Measurements from ENCODE around the gene CFAP65.

Gene CFAP65

DNA sequence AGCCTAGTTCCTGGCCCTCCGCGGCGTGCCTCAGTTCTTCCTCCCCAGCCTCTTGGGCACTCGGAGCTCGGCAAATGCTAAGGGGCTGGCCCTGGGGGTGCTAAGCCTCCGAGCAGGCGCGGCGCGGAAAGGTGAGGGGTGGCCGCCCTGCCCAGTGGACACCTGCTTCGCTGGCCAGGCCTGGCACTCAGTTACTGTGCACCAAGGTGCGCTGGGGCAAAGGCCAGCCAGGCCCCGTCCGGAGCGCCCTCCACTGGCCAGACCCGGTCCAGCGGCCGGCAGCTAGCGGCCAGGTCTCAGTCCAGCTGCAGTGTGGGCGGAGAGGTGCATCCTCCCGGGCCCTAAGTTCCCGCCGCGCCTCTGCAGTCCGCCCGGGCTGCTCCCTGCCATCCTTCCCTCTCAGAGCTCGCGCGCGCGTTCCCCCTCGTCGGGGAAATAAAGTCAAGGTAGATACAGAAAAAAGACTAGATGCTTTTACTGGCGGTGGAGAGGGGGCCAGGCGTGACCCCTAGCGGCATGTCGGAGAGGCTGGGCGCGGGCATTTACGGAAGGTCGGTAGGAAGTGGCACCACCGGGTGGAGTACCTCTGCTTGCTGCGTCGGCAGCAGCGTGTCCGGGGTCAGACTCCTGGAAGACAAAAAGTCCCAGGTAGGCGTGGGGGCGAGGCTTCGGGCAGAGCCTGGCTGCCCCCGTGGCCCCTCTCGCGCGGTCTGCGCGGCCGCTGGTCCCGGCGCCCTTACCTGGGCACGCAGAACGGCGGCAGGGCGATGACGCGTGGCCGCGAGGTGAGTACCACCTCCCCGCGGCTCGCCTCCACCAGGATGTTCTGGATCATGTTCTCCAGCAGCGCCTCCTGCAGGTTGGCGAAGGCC, 38.7 kb downstream of the CFAP65 start:
- ChIA-PET CTCF (interaction anchor here (0.6 to 5.2 kb wide), 15 partner anchors 10 to 151 kb away, joined by 3 to 16 read pairs (median 3); no protein-coding TSS in a partner anchor), POLR2A (no interaction called here)
- Histone ChIP-seq H3K27ac (ENCODE audit: insufficient read depth in 1 of 2, low read depth in 1 of 2, low read length in 2 of 2, poor library complexity in 1 of 2, severe bottlenecking in 2 of 2) (no peak overlapping the region), H3K9me3 (ENCODE audit: control extremely low read depth in 1 of 5, control insufficient read depth in 4 of 5, insufficient read depth in 2 of 5, low read depth in 1 of 5, low read length in 4 of 5) (no peaks in the 10 kb centered on the region), H3K4me3 (ENCODE audit: control insufficient read depth in 1 of 7, extremely low read depth in 1 of 7, insufficient read depth in 4 of 7, low read depth in 2 of 7, low read length in 6 of 7) (peak overlapping the region in 2 of 7 experiments; percentile 60 to 66), H3K27me3 (replicated peaks in 2 of 5; ENCODE audit: control insufficient read depth in 4 of 5, insufficient read depth in 5 of 5, low read length in 4 of 5) (peaks cover 0 to 98% (median 48%) of the 10 kb centered on the region in 5 experiments), H3K4me1 (ENCODE audit: control extremely low read depth in 1 of 4, control insufficient read depth in 4 of 4, insufficient read depth in 4 of 4, low read length in 3 of 4) (peaks cover 0 to 23% (median 14%) of the 10 kb centered on the region in 4 experiments), H3K36me3 (ENCODE audit: control insufficient read depth in 4 of 4, insufficient read depth in 4 of 4, low read length in 3 of 4) (no peaks in the 10 kb centered on the region)
- DNase-seq = peak; percentile 53 to 75 (median 74)
- WGBS (ENCODE audit: insufficient coverage) = 4% methylated on average over 65 of the region's 72 CpGs

DNA sequence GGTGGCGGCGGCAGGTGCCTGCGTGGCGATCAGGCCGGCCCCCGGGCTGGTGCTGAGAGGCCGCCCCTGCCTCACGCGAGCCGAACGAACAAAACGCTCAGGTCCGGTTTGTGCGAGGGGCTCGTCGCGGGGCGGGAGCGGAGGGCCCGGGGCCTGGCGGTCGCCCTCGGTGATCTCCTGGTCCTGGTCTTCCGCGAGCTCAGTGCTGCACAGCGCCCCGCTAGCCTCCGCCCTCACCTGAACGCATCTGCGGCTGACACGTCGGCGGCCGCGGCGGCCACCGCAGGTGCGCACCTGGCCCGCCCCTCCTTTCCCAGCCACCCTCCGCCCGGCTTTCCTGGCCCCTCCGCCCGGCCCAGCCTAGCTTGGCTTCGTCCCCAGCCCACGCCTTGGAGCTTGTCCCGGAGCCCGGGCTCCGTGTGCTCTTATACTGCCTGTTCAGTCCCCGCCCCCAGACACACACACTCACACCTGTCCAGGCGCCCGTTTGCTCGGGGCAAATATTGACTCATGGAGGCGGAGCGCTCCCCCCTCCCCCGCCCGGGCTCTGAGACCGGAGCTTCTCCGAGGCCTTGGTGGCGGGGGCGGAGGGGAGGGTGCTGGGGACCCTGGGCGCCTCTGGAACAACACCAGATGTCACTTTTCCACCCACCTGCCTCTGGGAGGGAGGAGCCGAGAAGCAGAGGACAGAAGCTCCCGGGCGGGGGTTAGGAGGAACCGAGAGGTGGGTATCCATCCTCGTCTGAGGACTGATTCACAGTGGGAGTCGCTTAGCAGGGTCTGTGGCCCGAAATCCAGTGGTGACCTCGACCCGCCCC, 39.5 kb downstream of the CFAP65 start:
- ChIA-PET POLR2A (no interaction called here), CTCF (interaction anchor here (0.7 to 5.2 kb wide), 14 partner anchors 9 to 152 kb away, joined by 3 to 16 read pairs (median 4); no protein-coding TSS in a partner anchor)
- Histone ChIP-seq H3K27ac (ENCODE audit: insufficient read depth in 1 of 2, low read depth in 1 of 2, low read length in 2 of 2, poor library complexity in 1 of 2, severe bottlenecking in 2 of 2) (no peak overlapping the region), H3K27me3 (replicated peaks in 2 of 5; ENCODE audit: control insufficient read depth in 4 of 5, insufficient read depth in 5 of 5, low read length in 4 of 5) (peaks cover 0 to 98% (median 48%) of the 10 kb centered on the region in 5 experiments), H3K4me1 (ENCODE audit: control extremely low read depth in 1 of 4, control insufficient read depth in 4 of 4, insufficient read depth in 4 of 4, low read length in 3 of 4) (peaks cover 0 to 23% (median 14%) of the 10 kb centered on the region in 4 experiments), H3K36me3 (ENCODE audit: control insufficient read depth in 4 of 4, insufficient read depth in 4 of 4, low read length in 3 of 4) (no peaks in the 10 kb centered on the region), H3K9me3 (ENCODE audit: control extremely low read depth in 1 of 5, control insufficient read depth in 4 of 5, insufficient read depth in 2 of 5, low read depth in 1 of 5, low read length in 4 of 5) (no peaks in the 10 kb centered on the region), H3K4me3 (ENCODE audit: control insufficient read depth in 1 of 7, extremely low read depth in 1 of 7, insufficient read depth in 4 of 7, low read depth in 2 of 7, low read length in 6 of 7) (peak overlapping the region in 2 of 7 experiments; percentile 11 to 60)
- no peak for DNase-seq
- WGBS (ENCODE audit: insufficient coverage) = 2% methylated on average over 45 of the region's 70 CpGs

DNA sequence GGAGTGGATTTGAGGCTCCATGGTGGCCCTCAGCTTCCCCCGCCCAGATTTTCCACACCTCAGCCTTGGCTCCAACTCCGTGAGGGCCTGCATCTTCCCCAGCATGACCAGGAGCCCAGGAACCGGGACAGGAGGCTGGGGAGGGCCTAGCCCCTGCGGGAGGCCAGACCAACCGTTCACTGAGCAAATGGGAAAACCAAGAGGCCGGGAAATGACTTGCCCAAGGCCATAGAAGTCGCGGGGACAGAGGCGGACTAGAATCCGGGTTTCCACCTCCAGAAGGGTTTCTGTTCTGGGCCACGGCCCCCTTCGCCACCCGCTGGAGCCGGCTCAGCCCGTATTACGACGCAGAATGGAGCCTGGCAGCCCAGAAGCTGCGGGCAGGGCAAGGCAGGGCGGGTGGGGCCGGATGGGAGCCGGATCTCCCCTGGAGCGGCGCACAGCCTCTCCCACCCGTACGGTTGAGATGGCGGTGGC, 40.2 kb downstream of the CFAP65 start:
- WGBS (ENCODE audit: insufficient coverage) = 3% methylated on average over 24 of the region's 26 CpGs
- Histone ChIP-seq H3K9me3 (ENCODE audit: control extremely low read depth in 1 of 5, control insufficient read depth in 4 of 5, insufficient read depth in 2 of 5, low read depth in 1 of 5, low read length in 4 of 5) (no peaks in the 10 kb centered on the region), H3K4me1 (ENCODE audit: control extremely low read depth in 1 of 4, control insufficient read depth in 4 of 4, insufficient read depth in 4 of 4, low read length in 3 of 4) (peaks cover 0 to 27% (median 15%) of the 10 kb centered on the region in 4 experiments), H3K4me3 (ENCODE audit: control insufficient read depth in 1 of 7, extremely low read depth in 1 of 7, insufficient read depth in 4 of 7, low read depth in 2 of 7, low read length in 6 of 7) (peak overlapping the region in 1 of 7 experiments; percentile 28), H3K27me3 (replicated peaks in 2 of 5; ENCODE audit: control insufficient read depth in 4 of 5, insufficient read depth in 5 of 5, low read length in 4 of 5) (peaks cover 0 to 99% (median 50%) of the 10 kb centered on the region in 5 experiments), H3K27ac (ENCODE audit: insufficient read depth in 1 of 2, low read depth in 1 of 2, low read length in 2 of 2, poor library complexity in 1 of 2, severe bottlenecking in 2 of 2) (no peak overlapping the region), H3K36me3 (ENCODE audit: control insufficient read depth in 4 of 4, insufficient read depth in 4 of 4, low read length in 3 of 4) (no peaks in the 10 kb centered on the region)
- no peak for DNase-seq
- CTCF ChIA-PET = interaction anchor here (0.7 to 5.2 kb wide), 10 partner anchors 9 to 125 kb away, joined by 3 to 16 read pairs (median 3); no protein-coding TSS in a partner anchor
- POLR2A ChIA-PET = no interaction called here

DNA sequence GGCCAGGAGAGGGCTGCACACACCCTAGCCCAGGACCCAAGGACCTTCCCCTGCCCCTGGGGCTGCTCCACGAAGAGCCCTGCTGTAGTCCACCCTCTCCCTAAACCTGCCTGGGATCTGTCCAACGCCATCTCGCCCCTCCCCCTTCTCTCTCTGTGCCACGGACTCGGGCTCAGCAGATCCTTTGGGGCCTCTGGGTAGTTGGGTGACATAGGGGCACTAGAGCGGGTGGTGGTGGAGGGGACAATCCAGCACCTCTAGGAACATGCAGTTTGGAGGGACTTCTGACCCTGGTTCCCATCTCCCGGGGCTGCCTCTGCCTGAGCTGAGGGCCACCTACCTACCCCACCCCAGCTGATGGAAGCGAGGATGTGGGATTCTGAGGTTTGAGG, 40.8 kb downstream of the CFAP65 start:
- ChIA-PET CTCF (interaction anchor here (1.5 to 5.2 kb wide), 3 partner anchors 12 to 30 kb away, joined by 3 to 16 read pairs (median 8); no protein-coding TSS in a partner anchor), POLR2A (no interaction called here)
- H3K9me3 ChIP-seq (ENCODE audit: control extremely low read depth in 1 of 5, control insufficient read depth in 4 of 5, insufficient read depth in 2 of 5, low read depth in 1 of 5, low read length in 4 of 5) = no peaks in the 10 kb centered on the region
- peaks cover 0 to 98% (median 49%) of the 10 kb centered on the region in 5 experiments for H3K27me3 ChIP-seq (replicated peaks in 2 of 5; ENCODE audit: control insufficient read depth in 4 of 5, insufficient read depth in 5 of 5, low read length in 4 of 5)
- no peak overlapping the region for H3K4me3 ChIP-seq (ENCODE audit: control insufficient read depth in 1 of 7, extremely low read depth in 1 of 7, insufficient read depth in 4 of 7, low read depth in 2 of 7, low read length in 6 of 7)
- no peak for DNase-seq
- no peak overlapping the region for H3K27ac ChIP-seq (ENCODE audit: insufficient read depth in 1 of 2, low read depth in 1 of 2, low read length in 2 of 2, poor library complexity in 1 of 2, severe bottlenecking in 2 of 2)
- H3K4me1 ChIP-seq (ENCODE audit: control extremely low read depth in 1 of 4, control insufficient read depth in 4 of 4, insufficient read depth in 4 of 4, low read length in 3 of 4) = peaks cover 0 to 30% (median 17%) of the 10 kb centered on the region in 4 experiments
- 27% methylated on average over 3 of the region's 8 CpGs for WGBS (ENCODE audit: insufficient coverage)
- no peaks in the 10 kb centered on the region for H3K36me3 ChIP-seq (ENCODE audit: control insufficient read depth in 4 of 4, insufficient read depth in 4 of 4, low read length in 3 of 4)

DNA sequence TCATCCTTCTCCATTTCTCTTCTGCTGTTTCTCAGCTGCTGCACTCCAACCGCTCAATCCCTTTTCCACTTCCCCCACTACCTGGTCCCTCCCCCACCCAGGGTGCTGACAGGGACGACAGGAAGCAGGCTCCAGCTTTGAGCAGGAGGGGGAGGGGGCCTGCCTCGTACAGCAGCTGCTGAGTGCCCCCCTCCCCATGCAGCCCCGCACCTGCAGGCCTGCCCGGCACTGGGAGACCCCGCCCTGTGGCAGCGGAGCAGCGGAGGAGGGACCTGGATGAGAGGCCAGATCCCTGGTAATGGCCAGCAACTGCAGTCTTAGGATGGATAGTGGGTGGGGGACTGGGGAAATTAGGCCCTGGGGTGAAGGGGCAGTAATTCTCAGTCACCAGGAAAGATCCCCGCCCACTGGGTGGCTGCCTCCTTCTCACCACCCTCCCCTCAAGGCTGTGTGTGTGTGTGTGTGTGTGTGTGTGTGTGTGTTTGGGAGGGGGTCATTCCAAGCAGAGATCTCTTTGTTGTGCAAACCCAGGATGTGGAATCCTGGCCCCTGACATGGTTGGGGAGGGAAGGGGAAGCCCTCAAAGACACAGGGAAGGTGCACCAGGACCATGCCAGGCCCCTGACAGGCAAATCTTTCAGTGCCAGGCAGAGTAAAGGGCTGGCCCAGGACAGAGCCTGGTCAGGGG, 41.3 kb downstream of the CFAP65 start:
- WGBS (ENCODE audit: insufficient coverage) = 21% methylated on average over 4 of the region's 9 CpGs
- Histone ChIP-seq H3K36me3 (ENCODE audit: control insufficient read depth in 4 of 4, insufficient read depth in 4 of 4, low read length in 3 of 4) (no peaks in the 10 kb centered on the region), H3K27ac (ENCODE audit: insufficient read depth in 1 of 2, low read depth in 1 of 2, low read length in 2 of 2, poor library complexity in 1 of 2, severe bottlenecking in 2 of 2) (no peak overlapping the region), H3K4me1 (ENCODE audit: control extremely low read depth in 1 of 4, control insufficient read depth in 4 of 4, insufficient read depth in 4 of 4, low read length in 3 of 4) (peaks cover 0 to 30% (median 17%) of the 10 kb centered on the region in 4 experiments), H3K4me3 (ENCODE audit: control insufficient read depth in 1 of 7, extremely low read depth in 1 of 7, insufficient read depth in 4 of 7, low read depth in 2 of 7, low read length in 6 of 7) (no peak overlapping the region), H3K9me3 (ENCODE audit: control extremely low read depth in 1 of 5, control insufficient read depth in 4 of 5, insufficient read depth in 2 of 5, low read depth in 1 of 5, low read length in 4 of 5) (no peaks in the 10 kb centered on the region), H3K27me3 (replicated peaks in 2 of 5; ENCODE audit: control insufficient read depth in 4 of 5, insufficient read depth in 5 of 5, low read length in 4 of 5) (peaks cover 5 to 98% (median 54%) of the 10 kb centered on the region in 5 experiments)
- DNase-seq = no peak
- POLR2A ChIA-PET = no interaction called here
- CTCF ChIA-PET = interaction anchor here (1.4 to 1.5 kb wide), 2 partner anchors 12 to 20 kb away, joined by 3 to 5 read pairs; no protein-coding TSS in a partner anchor

DNA sequence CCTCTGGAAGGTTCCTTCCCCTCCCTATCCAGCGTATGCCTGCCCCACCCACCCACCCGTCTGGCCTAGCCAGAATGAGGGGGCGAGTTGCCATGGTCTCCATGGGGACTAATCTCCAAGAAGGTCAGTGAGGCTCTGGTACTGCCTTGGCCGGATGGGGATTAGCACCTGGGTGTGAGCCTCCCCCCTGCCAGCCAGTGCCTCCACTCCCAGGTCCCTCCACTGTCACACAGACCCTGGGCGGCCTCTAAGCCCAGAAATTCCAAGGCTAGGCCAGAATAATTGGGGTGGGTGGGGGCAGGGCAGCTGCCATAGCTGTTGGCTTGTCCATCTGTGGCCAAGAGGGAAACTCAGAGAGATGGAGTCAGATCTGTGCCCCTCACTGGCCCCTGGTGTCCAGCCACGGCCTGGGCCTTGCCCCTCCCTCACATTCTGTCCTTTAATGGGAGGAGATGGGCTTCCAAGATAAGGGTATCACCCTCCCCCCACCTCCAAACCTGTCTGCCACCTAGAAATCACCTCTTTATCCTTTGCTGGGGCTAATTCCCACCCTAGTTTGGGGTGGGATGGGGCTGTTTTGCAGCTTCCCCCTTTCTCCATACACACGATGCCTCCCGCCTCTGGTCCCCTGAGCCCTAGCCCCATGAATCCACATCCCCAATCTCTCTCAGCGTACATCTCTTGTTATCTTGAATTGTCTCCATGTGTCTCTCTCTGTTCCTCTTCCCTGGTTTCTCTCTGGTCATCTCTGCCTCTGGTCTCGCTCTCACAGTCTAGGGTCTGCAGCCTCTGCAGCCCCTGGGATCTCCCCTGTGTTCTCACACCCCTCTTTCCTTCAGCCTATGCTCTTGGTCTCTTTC, 42.1 kb downstream of the CFAP65 start:
- 53% methylated on average over 8 of the region's 10 CpGs for WGBS (ENCODE audit: insufficient coverage)
- Histone ChIP-seq H3K9me3 (ENCODE audit: control extremely low read depth in 1 of 5, control insufficient read depth in 4 of 5, insufficient read depth in 2 of 5, low read depth in 1 of 5, low read length in 4 of 5) (no peaks in the 10 kb centered on the region), H3K27me3 (replicated peaks in 2 of 5; ENCODE audit: control insufficient read depth in 4 of 5, insufficient read depth in 5 of 5, low read length in 4 of 5) (peaks cover 9 to 98% (median 59%) of the 10 kb centered on the region in 5 experiments), H3K4me3 (ENCODE audit: control insufficient read depth in 1 of 7, extremely low read depth in 1 of 7, insufficient read depth in 4 of 7, low read depth in 2 of 7, low read length in 6 of 7) (no peak overlapping the region), H3K27ac (ENCODE audit: insufficient read depth in 1 of 2, low read depth in 1 of 2, low read length in 2 of 2, poor library complexity in 1 of 2, severe bottlenecking in 2 of 2) (no peak overlapping the region), H3K4me1 (ENCODE audit: control extremely low read depth in 1 of 4, control insufficient read depth in 4 of 4, insufficient read depth in 4 of 4, low read length in 3 of 4) (peaks cover 0 to 30% (median 17%) of the 10 kb centered on the region in 4 experiments), H3K36me3 (ENCODE audit: control insufficient read depth in 4 of 4, insufficient read depth in 4 of 4, low read length in 3 of 4) (no peaks in the 10 kb centered on the region)
- ChIA-PET POLR2A (no interaction called here), CTCF (interaction anchor here (1.4 to 1.9 kb wide), 4 partner anchors 11 to 155 kb away, joined by 3 to 5 read pairs (median 4); no protein-coding TSS in a partner anchor)
- DNase-seq = no peak

Measured in common myeloid progenitor, CD34-positive (primary cell).